ENCODE measurements around the gene ADARB2.

- no peak for TF ChIP-seq CTCF (IDR thresholded peaks at IDR 0.05; ENCODE audit: low read depth, low read length, missing input control)
- TF ChIP-seq FOXA1 (IDR thresholded peaks at IDR 0.05): no peak
- no peak for TF ChIP-seq RAD21 (IDR thresholded peaks at IDR 0.05)
- TF ChIP-seq, protein P1, sequence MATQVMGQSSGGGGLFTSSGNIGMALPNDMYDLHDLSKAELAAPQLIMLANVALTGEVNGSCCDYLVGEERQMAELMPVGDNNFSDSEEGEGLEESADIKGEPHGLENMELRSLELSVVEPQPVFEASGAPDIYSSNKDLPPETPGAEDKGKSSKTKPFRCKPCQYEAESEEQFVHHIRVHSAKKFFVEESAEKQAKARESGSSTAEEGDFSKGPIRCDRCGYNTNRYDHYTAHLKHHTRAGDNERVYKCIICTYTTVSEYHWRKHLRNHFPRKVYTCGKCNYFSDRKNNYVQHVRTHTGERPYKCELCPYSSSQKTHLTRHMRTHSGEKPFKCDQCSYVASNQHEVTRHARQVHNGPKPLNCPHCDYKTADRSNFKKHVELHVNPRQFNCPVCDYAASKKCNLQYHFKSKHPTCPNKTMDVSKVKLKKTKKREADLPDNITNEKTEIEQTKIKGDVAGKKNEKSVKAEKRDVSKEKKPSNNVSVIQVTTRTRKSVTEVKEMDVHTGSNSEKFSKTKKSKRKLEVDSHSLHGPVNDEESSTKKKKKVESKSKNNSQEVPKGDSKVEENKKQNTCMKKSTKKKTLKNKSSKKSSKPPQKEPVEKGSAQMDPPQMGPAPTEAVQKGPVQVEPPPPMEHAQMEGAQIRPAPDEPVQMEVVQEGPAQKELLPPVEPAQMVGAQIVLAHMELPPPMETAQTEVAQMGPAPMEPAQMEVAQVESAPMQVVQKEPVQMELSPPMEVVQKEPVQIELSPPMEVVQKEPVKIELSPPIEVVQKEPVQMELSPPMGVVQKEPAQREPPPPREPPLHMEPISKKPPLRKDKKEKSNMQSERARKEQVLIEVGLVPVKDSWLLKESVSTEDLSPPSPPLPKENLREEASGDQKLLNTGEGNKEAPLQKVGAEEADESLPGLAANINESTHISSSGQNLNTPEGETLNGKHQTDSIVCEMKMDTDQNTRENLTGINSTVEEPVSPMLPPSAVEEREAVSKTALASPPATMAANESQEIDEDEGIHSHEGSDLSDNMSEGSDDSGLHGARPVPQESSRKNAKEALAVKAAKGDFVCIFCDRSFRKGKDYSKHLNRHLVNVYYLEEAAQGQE (IDR thresholded peaks at IDR 0.05): no peak
- TF ChIP-seq GABPA (IDR thresholded peaks at IDR 0.05 in 1 of 2, conservative IDR thresholded peaks at IDR 0.05 in 1 of 2): no peak
- no peak for TF ChIP-seq JUND (IDR thresholded peaks at IDR 0.05)
- TF ChIP-seq FOXA2 (IDR thresholded peaks at IDR 0.05): no peak
- no peak for TF ChIP-seq ATF3 (IDR thresholded peaks at IDR 0.05)
- no peak for TF ChIP-seq TAF1 (conservative IDR thresholded peaks at IDR 0.05)
- no peak for TF ChIP-seq MAX (IDR thresholded peaks at IDR 0.05)
- TF ChIP-seq YY1 (IDR thresholded peaks at IDR 0.05): no peak
- TF ChIP-seq EGR1 (IDR thresholded peaks at IDR 0.05; ENCODE audit: low read depth in 2 of 2): no peak
- TF ChIP-seq SP1 (IDR thresholded peaks at IDR 0.05): no peak
Observed at GRCh38 chr10:1411956-1412355, 325.4 kb downstream of the ADARB2 start.
